Measurements from ENCODE around the gene FAR1. TPM values are rescaled to one million over a fixed set of nuclear protein-coding genes. Genes with fewer than 3 reads are reported as not detected.

Gene FAR1
- total RNA-seq, 3 donors from 2014 or later = 46.1 to 79.6 (median 49.2) TPM

DNA sequence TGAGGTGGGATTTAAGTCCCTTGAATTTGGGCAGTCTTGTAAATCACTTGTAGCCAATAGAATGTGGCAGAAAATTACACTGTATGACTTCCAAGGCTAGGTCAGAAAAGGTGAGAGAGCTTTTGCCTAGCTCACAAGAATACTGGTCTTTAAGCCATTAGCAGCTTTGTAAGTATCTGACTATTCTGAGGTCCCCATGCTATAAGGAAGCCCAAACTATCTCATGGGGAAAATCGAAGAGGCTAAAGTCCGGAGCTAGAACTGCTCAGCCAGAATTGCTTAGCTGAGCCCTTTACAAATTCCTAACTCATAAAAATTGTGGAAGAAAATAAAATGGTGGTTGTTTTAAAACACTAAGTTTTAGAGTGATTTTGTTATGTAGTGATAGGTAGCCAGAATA is 13.0 kb downstream of the FAR1 start:
- intact Hi-C loops (cut with DNase I; ENCODE audit: low total_unique reads) = no loop called here
- H3K27ac ChIP-seq = no peak overlapping the region
- TF ChIP-seq, protein P1, sequence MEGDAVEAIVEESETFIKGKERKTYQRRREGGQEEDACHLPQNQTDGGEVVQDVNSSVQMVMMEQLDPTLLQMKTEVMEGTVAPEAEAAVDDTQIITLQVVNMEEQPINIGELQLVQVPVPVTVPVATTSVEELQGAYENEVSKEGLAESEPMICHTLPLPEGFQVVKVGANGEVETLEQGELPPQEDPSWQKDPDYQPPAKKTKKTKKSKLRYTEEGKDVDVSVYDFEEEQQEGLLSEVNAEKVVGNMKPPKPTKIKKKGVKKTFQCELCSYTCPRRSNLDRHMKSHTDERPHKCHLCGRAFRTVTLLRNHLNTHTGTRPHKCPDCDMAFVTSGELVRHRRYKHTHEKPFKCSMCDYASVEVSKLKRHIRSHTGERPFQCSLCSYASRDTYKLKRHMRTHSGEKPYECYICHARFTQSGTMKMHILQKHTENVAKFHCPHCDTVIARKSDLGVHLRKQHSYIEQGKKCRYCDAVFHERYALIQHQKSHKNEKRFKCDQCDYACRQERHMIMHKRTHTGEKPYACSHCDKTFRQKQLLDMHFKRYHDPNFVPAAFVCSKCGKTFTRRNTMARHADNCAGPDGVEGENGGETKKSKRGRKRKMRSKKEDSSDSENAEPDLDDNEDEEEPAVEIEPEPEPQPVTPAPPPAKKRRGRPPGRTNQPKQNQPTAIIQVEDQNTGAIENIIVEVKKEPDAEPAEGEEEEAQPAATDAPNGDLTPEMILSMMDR (IDR thresholded peaks at IDR 0.05) = no peak
- TF ChIP-seq POLR2A (IDR thresholded peaks at IDR 0.05) (no peak), POLR2AphosphoS5 (IDR thresholded peaks at IDR 0.05) (no peak)
- no peaks in the 10 kb centered on the region for H3K36me3 ChIP-seq
- DNase-seq (ENCODE audit: low spot score in 2 of 2) = no peak
- no peaks in the 10 kb centered on the region for H3K9me3 ChIP-seq
- no peaks in the 10 kb centered on the region for H3K27me3 ChIP-seq
- H3K4me1 ChIP-seq = no peaks in the 10 kb centered on the region
- H3K4me3 ChIP-seq = no peak overlapping the region

DNA sequence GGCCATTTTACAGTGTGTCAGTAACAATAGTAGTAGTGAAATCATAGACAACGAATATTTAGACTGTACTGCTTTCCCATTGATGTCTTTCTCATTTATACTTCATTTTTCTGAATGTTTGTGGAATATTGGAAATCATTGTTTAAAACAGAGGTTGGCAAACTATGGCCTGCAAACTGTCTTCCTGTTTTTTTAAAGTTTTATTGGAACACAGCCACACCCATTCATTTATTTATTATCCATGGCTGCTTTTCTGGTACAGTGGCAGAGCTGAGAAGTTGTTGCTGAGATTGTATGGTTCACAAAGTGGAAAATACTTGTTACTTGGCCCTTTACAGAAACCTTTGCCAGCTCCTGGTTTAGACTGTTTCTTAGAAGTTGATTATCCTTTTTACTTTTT is 13.7 kb downstream of the FAR1 start:
- no peak overlapping the region for H3K4me3 ChIP-seq
- no peaks in the 10 kb centered on the region for H3K36me3 ChIP-seq
- no peaks in the 10 kb centered on the region for H3K9me3 ChIP-seq
- DNase-seq (ENCODE audit: low spot score in 2 of 2) = no peak
- H3K27me3 ChIP-seq = no peaks in the 10 kb centered on the region
- no peaks in the 10 kb centered on the region for H3K4me1 ChIP-seq
- H3K27ac ChIP-seq = no peak overlapping the region
- intact Hi-C loops (cut with DNase I; ENCODE audit: low total_unique reads) = no loop called here
- TF ChIP-seq POLR2AphosphoS5 (IDR thresholded peaks at IDR 0.05) (no peak), POLR2A (IDR thresholded peaks at IDR 0.05) (no peak)
- TF ChIP-seq, protein P1 (IDR thresholded peaks at IDR 0.05) = no peak

DNA sequence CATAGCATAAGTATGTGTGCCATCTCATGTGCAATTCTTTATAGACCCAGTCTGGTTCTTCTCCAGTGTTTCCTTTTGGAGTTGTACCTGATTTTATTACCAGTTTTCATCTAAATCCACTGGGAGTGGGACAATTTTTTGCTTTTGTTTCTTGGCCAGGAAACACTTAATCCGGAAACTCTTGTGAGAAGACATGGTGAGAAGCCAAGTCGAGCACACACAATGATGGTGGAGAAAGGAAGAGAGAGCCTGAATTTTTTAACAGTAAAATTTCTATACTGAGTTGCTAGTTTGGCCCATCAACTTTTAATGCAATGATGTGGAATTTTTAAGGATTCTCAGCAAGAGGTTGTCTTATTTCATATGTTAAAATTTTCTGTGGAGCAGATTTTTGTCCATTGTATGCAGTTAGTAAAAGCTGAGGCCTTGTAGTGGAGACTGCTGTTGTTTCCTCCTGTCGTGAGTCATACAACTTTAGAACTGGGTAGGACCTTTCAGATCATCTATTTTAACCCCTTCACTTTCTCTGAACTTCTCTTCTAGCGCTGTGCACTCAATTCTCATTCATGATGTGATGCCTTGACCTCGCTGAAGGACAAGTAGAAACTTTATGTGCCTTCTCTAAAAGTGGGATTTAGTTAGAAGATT is 17.1 kb downstream of the FAR1 start:
- intact Hi-C loops (cut with DNase I; ENCODE audit: low total_unique reads) = no loop called here
- no peak overlapping the region for H3K27ac ChIP-seq
- no peaks in the 10 kb centered on the region for H3K27me3 ChIP-seq
- no peaks in the 10 kb centered on the region for H3K9me3 ChIP-seq
- no peak overlapping the region for H3K4me3 ChIP-seq
- H3K36me3 ChIP-seq = no peaks in the 10 kb centered on the region
- DNase-seq (ENCODE audit: low spot score in 2 of 2) = no peak
- TF ChIP-seq POLR2AphosphoS5 (IDR thresholded peaks at IDR 0.05) (no peak), POLR2A (IDR thresholded peaks at IDR 0.05) (no peak)
- TF ChIP-seq, protein P1 (IDR thresholded peaks at IDR 0.05) = no peak
- no peaks in the 10 kb centered on the region for H3K4me1 ChIP-seq

DNA sequence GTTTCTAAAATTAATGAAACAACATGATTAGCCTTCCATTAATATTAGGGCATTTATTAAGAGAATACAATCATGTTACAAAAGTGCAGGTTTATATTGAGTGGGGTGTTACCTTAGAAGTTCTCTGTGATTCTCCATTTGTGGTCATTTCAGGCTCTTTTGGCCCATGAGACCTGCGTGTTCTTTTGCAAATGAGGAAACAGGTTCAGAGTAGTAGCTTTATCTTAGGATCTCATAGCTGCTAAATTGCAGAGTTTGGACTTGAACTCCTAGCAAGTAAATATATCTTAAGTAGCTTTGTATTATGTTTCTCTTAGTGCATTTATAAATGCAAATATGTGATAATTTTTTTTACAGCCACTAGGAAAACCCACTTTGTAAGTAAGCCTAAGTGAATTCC is 18.3 kb downstream of the FAR1 start:
- no peak for DNase-seq (ENCODE audit: low spot score in 2 of 2)
- TF ChIP-seq POLR2A (IDR thresholded peaks at IDR 0.05) (no peak), POLR2AphosphoS5 (IDR thresholded peaks at IDR 0.05) (no peak)
- TF ChIP-seq, protein P1 (IDR thresholded peaks at IDR 0.05) = no peak
- H3K9me3 ChIP-seq = no peaks in the 10 kb centered on the region
- no peaks in the 10 kb centered on the region for H3K36me3 ChIP-seq
- intact Hi-C loops (cut with DNase I; ENCODE audit: low total_unique reads) = no loop called here
- H3K27ac ChIP-seq = no peak overlapping the region
- no peak overlapping the region for H3K4me3 ChIP-seq
- H3K27me3 ChIP-seq = no peaks in the 10 kb centered on the region
- no peaks in the 10 kb centered on the region for H3K4me1 ChIP-seq

DNA sequence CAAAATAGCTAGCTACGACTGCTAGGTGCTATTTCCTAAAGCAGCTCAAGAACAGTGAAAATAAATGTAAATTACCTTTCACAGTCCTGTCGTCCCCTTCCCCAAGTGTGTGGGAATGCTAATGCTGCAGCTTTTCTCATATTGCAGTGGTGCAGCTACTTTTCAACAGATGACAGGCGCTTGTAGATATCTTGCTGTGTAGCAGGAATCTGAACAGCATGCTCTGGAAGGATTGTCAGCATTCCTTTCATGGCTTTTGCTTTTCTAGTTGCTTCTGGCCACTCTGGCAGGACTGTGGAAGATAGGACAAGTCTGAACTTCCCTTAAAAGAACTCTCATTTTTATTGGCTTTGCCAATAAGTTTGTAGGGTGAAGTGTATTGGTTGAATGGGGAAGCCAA is 18.8 kb downstream of the FAR1 start:
- TF ChIP-seq POLR2A (IDR thresholded peaks at IDR 0.05) (no peak), POLR2AphosphoS5 (IDR thresholded peaks at IDR 0.05) (no peak)
- TF ChIP-seq, protein P1 (IDR thresholded peaks at IDR 0.05) = no peak
- Histone ChIP-seq H3K36me3 (no peaks in the 10 kb centered on the region), H3K27me3 (no peaks in the 10 kb centered on the region), H3K9me3 (no peaks in the 10 kb centered on the region), H3K27ac (no peak overlapping the region), H3K4me1 (peaks cover 0 to 3% of the 10 kb centered on the region in 2 donors), H3K4me3 (no peak overlapping the region)
- intact Hi-C loops (cut with DNase I; ENCODE audit: low total_unique reads) = no loop called here
- no peak for DNase-seq (ENCODE audit: low spot score in 2 of 2)
